GM21723 (cell line): ENCODE results near the gene SYT7.

Source experiments
- ATAC-seq: cut with Tn5 transposase; IDR thresholded peaks from one replicate; pipeline ENCODE4 v1.9.1; 2021; ENCODE audit warnings: mild to moderate bottlenecking, moderate library complexity; ENCODE audit not compliant: unreplicated experiment

The SYT7 gene

GRCh38 chr11:61539831-61540357, 41.0 kb downstream of the SYT7 start:
- ATAC-seq: no peak

GRCh38 chr11:61539006-61539405, 41.9 kb downstream of the SYT7 start:
- ATAC-seq: no peak

GRCh38 chr11:61538636-61538961, 42.3 kb downstream of the SYT7 start:
- ATAC-seq: no peak

DNA sequence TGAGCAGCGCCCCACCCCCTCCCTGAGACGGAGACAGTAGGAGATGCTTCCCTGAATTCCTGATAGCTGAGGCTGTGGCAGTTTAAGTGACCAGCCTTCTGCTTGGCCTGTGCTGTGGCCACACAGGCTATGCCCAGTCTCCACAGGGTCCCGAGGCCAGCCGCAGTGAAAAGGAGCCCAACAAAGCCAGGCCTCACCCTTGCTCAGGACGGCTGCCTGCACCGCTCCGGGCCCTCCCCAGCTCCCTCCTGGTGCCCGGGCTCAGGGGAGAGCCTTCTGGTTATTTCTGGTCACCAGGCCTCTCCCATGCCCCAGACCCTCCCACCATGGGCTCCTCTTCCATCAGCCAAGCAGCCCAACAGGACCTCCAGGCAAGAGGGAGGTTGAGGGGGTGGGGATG, 43.5 kb downstream of the SYT7 start:
- ATAC-seq: no peak

DNA sequence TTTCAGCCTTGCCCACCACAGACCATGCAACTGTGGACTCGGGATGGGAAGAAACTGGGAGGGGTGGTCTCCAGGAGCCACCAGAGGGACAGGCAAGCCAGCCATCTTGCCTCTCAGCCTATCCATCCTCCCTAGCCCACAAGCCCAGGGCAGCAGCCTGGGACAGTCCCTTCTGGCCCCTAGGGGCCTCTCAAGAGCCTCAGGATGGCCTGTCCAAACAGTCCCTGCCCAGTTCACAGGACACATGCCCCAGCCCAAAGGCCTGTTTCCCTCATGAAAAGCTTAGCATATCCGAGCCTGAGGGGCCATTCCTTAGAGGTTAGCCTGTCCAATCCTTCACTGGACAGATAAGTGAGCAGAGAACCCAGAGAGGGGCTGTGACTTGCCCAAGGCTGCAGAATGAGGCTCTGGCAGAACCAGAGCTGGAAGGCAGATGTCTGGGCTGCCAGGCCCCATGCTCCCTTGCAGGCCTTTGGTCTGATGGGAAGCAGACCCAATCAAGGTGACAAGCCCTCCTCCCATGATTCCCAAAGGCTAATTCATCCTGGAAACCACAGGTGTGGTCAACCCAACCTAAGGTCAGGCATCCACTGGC, 44.1 kb downstream of the SYT7 start:
- ATAC-seq: no peak

DNA sequence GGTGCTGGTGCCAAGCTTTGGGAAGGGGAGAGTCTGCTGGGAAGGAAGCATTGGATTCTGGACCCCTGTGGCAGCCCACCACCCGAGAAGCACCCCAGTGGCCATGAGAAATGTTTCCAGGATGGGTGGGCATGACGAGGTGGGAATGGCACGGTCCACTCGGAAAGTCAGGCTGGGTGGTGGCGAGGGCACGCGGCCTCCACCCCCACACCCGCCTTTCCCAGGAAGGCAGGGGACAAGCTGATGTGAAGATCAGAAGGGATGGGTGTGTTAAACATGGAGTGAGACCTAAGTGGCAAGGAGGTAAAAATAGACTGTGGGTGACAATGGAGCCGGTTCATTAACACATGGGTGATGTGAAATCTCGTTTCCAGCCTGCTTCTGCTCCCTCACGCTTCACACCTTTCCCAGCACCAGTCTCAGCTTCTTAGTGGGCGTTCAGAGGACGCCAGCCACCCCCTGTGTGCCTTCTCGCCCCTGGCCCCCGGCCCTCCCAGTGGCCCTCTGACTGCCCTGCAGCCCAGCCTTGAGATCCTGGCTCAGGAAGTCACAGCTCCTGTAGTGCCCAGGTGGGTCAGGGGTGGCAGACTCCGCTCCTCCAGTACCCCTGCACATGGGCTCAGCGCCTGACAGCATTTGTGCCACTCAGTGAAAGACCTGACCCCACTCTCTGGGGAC, 44.7 kb downstream of the SYT7 start:
- no peak for ATAC-seq

DNA sequence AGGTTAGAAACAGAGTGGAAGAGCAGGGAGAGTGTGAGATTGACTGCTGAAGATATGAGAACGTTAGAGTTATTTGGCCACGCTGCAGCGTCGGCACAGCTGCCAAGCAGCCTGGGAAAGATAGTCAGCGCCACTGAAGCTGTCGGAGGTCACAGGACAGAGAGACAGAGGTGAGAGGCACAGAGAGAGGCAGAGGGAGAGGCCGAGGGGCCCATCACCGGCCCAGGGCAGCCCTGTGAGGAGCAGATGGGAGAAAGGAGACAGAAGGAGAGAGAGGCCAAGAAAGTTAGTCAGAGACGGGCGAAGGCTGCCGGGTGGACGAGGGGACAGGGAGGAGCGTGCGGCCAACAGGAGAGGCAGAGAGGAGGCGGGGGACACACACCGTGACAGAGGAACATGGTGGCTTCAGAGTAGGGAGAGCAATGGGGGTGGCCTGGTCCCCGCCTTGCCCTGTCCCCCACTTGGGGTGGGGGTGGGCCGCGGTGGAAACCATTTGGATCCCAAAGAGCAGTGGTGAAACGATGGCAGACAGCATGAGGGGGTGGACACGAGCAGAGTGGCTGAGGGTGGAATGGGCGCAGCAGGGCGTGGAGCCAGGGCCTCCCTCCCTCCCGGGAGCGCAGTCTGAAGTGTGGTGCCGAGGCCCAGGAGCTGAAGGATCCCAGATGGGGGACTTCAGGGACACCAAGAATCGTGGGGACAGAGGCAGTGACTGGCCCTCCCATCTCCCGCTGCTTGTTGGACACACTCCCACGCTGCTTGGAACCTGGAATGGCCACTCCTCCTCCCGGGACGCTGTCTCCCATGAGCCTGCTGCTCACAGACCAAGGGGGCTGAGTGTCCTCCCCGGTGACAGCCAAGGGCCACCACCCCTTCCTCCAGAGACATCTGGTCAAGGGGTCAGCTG, 45.7 kb downstream of the SYT7 start:
- no peak for ATAC-seq

- ATAC-seq: no peak
Measured at GRCh38 chr11:61534025-61534932, 46.6 kb downstream of the SYT7 start.

DNA sequence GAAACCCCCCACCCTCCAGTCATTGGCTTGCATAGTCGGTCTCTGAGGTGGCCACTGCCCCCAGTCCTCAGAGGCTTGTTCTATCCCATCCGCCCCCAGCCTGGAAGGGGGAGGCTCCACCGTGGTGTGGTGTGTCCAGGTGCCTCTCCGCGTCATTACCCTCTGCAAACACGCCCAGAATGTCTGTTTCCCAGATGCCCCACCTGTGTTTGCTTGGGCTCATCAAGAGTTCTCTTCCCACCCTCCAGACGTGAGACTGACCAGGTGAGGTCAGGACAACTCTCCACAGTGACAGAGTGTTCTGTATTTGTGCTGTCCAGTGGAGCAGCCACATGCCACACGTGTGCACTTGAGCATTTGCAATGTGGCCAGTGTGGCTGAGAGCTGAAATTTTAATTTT, 47.5 kb downstream of the SYT7 start:
- ATAC-seq: no peak

DNA sequence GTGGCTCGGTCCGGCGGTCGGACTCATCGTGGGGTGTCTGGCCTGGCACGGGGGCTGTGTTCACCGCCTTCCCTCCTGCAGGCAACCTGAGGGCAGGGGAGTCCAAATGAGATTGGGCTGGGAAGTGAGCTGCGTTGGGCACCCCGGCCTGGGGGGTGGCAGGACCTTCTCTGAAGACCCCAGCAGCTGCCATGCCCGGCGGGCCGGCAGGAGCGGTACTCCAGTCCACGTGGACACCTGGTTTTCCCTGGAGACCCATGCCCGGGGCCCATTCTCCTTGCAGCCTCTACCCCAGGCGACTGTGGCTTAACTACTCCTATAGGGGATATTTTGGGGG, 47.9 kb downstream of the SYT7 start:
- no peak for ATAC-seq

GRCh38 chr11:61532134-61533038, 48.5 kb downstream of the SYT7 start:
- ATAC-seq: no peak

GRCh38 chr11:61531044-61531443, 49.8 kb downstream of the SYT7 start:
- ATAC-seq: no peak

DNA sequence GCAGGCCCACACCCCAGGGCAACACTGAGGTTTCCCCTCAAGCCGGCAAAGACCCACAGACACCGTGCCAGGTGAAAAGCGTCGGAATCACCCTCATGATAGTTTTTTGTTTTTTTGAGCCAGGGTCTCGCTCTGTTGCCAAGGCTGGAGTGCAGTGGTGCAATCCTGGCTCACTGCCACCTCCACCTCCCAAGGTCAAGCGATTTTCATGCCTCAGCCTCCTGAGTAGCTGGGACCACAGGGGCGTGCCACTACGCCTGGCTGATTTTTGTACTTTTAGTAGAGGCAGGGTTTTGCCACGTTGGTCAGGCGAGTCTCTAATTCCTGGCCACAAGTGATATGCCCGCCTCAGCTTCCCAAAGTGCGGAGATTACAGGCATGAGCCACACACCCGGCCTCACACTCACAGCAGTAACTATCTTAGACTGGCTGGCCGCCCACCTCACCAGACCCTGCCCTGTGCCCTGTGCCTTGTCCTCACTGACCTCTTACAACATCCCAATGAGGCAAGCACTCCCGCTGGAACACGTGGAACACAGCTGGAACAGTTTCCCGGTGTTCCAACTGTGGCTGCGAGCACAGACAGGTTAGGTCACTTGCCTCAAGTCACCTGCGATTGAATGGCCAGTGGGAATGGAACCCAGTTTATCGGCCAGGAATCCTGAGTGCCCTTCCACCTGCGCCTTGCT, 51.2 kb downstream of the SYT7 start:
- no peak for ATAC-seq

- ATAC-seq: no peak
Measured at GRCh38 chr11:61528114-61528513, 52.8 kb downstream of the SYT7 start.

DNA sequence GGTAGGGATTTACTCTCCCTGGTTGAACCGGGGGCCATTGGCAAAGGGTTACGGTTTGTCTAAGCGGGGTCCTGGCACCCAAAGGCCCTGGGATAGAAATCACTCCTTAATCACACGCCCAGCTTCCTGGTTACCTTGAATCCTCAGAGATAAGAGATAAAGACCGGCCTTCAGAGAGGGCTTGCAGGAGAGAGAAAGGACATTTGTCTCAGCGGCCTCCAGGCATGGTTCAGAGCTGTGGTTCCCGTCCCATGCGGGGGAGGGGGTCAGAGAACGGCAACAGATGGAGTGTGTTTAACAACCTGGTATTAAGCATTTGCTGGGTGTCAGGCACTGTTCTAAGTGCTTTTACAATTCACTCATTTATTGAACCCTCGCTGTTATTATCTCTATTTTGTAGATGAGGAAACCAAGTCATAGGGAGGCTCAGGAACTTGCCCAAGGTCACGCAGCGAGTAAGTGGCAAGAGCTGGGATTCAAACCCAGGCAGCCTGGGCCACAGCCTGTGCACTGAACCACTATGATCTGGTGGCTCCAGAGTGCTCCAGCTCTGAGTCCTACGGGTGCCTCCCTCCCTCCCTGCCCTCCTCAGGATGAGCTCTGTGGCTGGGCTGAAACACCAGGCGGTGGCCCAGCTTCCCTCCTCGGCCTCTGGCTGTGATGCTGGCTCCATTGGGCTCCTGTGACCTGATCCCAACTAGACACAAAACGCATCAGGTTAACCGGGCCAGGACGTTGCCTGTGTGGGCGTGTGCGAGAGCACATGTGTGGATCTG, 53.7 kb downstream of the SYT7 start:
- ATAC-seq: no peak

DNA sequence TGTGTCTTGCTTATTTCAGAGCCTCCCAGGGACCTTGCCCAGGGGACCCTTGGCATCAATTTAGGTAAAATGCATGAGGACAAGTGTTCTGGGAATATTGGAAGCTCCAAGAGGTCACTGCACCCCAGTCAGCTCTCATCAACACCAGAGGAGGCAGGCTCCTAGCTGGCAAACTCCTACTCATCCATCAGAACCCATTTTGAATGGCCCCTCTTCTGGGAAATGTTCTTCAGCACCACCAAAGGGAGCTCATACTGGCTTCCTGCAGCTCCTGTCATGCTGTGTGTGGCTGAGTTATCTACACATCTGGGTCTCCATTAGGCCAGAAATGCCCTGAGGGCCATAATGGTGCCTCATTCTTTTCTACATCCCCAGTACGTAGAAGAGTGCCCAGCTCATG, 54.6 kb downstream of the SYT7 start:
- ATAC-seq: no peak

GRCh38 chr11:61524963-61525587, 55.8 kb downstream of the SYT7 start:
- ATAC-seq: no peak

GRCh38 chr11:61524446-61524845, 56.4 kb downstream of the SYT7 start:
- no peak for ATAC-seq
